ENCODE measurements around the gene QSOX2.

The QSOX2 gene

GRCh38 chr9:136187683-136188586 is 57.7 kb downstream of the QSOX2 start:
- DNase-seq = no peak

- no peak for DNase-seq
Measured at GRCh38 chr9:136187197-136187596, 58.4 kb downstream of the QSOX2 start.

GRCh38 chr9:136186386-136186785 is 59.2 kb downstream of the QSOX2 start:
- DNase-seq = no peak

GRCh38 chr9:136185596-136186366 is 59.8 kb downstream of the QSOX2 start:
- DNase-seq = no peak

GRCh38 chr9:136185066-136185465 is 60.5 kb downstream of the QSOX2 start:
- no peak for DNase-seq

GRCh38 chr9:136182850-136183422 is 62.7 kb downstream of the QSOX2 start:
- no peak for DNase-seq

- no peak for DNase-seq
Measured at GRCh38 chr9:136182420-136182787, 63.2 kb downstream of the QSOX2 start.

- no peak for DNase-seq
Measured at GRCh38 chr9:136181784-136182419, 63.7 kb downstream of the QSOX2 start.

GRCh38 chr9:136180586-136180985 is 65.0 kb downstream of the QSOX2 start:
- no peak for DNase-seq

- no peak for DNase-seq
Measured at GRCh38 chr9:136179761-136180160, 65.9 kb downstream of the QSOX2 start.

GRCh38 chr9:136179101-136179616 is 66.5 kb downstream of the QSOX2 start:
- no peak for DNase-seq

GRCh38 chr9:136178773-136179075 is 66.9 kb downstream of the QSOX2 start:
- no peak for DNase-seq

GRCh38 chr9:136178061-136178772 is 67.4 kb downstream of the QSOX2 start:
- no peak for DNase-seq

GRCh38 chr9:136177224-136177623 is 68.4 kb downstream of the QSOX2 start:
- DNase-seq = no peak

GRCh38 chr9:136175616-136176197 is 69.9 kb downstream of the QSOX2 start:
- no peak for DNase-seq

- no peak for DNase-seq
Measured at GRCh38 chr9:136174779-136175615, 70.6 kb downstream of the QSOX2 start.

GRCh38 chr9:136173648-136174290 is 71.8 kb downstream of the QSOX2 start:
- DNase-seq = no peak

- DNase-seq = no peak
Measured at GRCh38 chr9:136172412-136173079, 73.1 kb downstream of the QSOX2 start.

- no peak for DNase-seq
Measured at GRCh38 chr9:136171801-136172411, 73.7 kb downstream of the QSOX2 start.

Data from Kasumi-1 (cell line).